Retina (tissue), 1 donor: ENCODE measurements around the gene RMND5A.

Experiments
- DNase-seq: peaks from one replicate; pipeline ENCODE4 v3.0.0-alpha.2; 2016

Gene RMND5A

DNA sequence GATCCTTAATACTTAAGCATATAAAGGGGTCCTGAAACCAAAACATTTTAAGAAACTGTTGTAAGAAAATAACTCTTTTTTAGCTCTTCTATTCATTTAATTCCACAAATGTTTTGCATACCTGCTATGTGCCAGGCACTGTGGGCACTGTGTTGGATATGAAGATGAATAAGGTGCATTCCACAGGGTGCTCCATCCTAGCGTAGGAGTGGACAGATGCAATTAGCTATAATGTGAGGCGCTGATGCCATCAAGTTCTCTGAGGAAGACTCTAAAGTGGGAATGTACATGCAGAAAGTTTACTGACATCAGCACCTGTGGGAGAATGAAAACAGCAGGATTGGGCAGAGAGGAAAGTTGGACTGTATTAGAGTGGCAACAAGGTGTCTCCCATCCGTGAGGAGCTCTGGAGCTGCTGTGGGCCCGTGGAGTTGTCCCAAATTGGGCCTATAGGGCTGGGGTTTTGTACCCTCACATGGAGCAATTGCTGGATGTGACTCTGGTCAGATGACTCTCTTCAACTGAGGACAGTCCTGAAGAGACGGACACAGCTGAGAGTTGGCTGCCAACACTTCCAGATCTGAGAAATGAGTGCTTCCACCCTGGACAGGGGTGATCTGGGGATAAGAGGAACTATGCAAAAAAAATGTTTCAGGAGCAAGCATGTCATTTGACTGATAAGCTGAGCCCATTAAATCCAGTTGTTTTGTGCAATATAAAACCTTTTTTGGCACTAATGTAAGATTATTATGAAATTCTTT, 48.3 kb downstream of the RMND5A start:
- no peak for DNase-seq

DNA sequence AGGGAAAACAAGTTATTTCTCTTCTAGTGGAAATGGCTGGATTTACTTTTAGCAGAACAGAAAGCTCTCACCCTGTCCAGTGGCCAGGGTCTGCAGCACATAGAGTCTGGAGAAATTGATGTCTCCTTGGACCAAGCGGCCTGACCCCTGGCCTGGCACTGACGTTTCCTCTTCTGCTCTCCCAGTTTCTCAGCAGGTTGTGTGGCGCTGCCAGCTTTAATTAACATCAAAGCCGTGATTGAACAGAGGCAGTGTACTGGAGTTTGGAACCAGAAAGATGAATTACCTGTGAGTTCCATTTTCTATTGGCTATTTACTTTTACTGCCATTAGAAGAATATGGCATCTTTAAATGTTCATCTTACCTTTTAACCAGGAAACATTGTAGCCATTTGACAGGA, 49.7 kb downstream of the RMND5A start:
- peak; percentile 49 for DNase-seq

- no peak for DNase-seq
These were observed 50.8 kb downstream of the RMND5A start for GRCh38 chr2:86770816-86771301.

DNA sequence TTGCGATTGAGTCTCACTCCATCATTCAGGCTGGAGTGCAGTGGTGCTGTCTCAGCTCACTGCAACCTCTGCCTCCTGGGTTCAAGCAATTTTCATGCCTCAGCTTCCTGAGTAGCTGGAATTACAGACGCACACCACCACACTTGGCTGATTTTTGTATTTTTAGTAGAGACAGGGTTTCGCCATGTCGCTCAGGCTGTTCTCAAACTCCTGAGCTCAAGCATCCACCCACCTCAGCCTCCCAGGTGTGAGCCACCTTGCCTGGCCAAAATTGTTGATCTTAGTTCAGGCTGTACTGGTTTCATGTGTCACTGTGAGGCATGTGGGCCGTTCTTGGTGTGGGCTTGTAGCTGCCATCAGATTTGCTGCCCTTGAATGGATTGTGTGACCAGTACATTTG, 52.5 kb downstream of the RMND5A start:
- DNase-seq: no peak

GRCh38 chr2:86774862-86775261, 54.8 kb downstream of the RMND5A start:
- no peak for DNase-seq

GRCh38 chr2:86775338-86775737, 55.2 kb downstream of the RMND5A start:
- DNase-seq: no peak

DNA sequence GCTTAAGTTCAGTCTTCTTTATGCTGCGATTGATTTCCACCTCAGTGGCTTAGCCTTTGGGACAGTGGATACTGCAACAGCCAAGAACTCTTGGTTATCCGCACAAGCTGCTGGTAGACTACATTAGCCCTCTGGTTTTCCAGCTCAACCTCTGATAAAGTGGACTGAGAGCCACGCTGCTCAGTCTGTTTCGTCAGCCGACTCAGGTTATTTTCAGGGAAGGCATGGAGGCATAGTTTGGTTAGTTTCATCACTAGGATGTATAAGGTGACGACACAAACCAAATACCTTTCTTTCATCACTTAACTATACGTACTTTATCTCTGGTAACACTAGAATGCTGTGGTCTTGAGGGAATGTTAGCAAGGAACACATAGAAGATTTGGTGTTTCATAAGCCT, 56.4 kb downstream of the RMND5A start:
- no peak for DNase-seq

DNA sequence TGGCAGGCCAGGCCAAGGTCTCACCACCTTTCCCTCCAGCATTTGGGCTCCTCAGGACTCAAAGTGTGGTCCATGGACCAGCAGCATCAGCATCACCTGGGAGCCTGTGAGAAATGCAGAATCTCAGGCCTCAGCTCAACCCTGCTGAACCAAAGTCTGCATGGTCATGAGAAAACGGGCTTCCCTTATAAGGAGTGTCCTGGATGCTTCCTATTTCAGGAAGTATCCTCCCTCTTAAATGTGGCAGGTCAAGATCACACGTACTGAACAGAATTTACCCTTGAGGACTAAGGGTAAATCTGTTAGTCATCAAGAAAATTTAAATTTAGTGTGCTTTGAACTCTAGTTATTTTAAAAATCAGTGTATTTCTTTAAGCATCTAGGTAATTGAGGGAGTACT, 58.9 kb downstream of the RMND5A start:
- DNase-seq: no peak

DNA sequence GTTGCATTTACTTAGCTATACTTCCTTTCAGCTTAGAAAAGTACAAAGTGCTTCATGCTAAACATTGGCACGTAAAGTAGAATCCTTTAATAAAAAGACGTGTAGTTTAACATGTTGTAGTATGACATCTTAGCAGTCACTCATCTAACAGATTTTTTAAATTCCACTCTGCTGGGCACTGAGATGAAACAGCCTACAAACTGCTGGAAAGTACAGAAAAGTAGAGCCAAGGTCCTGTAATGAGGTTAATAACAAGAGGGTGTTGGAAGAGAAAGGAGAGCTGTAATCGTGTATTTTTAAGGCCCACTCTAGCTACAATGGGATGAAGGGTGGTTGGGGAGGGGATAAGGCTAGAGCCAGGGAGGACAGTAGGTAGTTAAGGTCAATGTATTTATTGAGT, 59.9 kb downstream of the RMND5A start:
- DNase-seq: no peak

GRCh38 chr2:86781363-86781762, 61.3 kb downstream of the RMND5A start:
- DNase-seq: no peak

- DNase-seq: no peak
These were observed 62.7 kb downstream of the RMND5A start for GRCh38 chr2:86782748-86783147.

GRCh38 chr2:86783615-86784339, 63.7 kb downstream of the RMND5A start:
- no peak for DNase-seq

GRCh38 chr2:86785456-86785855, 65.4 kb downstream of the RMND5A start:
- DNase-seq: no peak

DNA sequence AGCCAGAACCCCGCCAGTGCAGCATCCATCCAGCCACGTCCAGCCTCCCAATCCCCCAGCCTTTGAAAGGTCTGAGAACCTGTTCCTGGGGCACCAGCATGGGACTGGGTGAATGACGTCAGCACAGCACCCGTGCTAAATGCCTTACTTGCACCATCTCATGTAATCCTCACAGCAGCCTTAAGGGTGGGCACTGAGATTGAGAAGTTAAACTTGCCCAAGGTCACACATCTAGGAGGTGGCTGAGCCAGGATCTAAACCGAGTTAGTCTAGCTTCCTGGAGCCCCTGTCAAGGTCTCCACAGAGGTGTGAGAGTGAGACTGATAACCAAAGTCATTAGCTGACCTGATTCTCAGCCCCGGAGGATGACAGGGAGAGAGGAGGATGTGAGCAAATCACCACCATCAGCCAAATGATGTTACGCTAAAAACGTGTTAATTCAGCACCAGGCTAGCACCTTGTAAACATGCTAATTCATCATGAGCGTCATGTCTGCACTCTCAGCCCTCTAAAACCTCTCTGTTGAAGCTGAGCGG, 66.0 kb downstream of the RMND5A start:
- DNase-seq: no peak

DNA sequence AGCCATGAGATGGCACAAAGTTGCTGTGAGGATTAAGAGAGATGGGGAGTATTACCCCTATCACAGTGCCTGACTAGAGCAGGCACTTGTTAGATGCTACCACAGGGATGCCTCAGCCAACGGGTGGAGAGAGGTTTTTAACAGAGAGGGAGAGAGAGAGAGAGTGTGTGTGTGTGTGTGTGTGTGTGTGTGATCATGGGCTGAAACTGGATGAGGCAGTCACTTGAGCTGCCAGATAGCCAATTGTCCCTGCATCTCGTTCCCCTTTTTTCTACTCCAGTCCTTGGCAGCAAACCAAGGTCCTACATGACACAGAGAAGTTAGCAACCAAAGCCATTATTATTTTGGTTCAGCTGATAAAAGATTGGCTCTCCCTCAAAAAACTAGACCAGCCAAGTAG, 67.6 kb downstream of the RMND5A start:
- DNase-seq: peak; percentile 15

DNA sequence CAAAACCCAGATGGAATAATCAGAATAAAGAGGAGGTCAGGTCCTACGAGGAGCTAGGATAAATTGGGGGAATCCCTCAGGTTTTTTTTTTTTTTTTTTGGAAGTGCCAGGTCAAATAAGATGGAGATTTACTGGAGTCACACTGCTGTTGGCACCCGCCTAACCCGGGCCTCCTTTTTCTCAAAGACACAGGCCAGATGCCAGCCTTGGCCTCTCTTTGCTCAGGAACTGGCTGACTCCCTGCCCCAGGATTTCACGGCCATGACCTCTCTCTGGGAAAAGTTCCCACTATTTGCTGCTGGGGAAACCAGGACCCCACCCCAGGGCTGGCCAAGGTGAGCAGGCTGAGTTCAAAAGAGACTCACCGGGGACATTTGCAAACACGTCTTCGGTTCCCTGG, 68.1 kb downstream of the RMND5A start:
- DNase-seq: no peak

DNA sequence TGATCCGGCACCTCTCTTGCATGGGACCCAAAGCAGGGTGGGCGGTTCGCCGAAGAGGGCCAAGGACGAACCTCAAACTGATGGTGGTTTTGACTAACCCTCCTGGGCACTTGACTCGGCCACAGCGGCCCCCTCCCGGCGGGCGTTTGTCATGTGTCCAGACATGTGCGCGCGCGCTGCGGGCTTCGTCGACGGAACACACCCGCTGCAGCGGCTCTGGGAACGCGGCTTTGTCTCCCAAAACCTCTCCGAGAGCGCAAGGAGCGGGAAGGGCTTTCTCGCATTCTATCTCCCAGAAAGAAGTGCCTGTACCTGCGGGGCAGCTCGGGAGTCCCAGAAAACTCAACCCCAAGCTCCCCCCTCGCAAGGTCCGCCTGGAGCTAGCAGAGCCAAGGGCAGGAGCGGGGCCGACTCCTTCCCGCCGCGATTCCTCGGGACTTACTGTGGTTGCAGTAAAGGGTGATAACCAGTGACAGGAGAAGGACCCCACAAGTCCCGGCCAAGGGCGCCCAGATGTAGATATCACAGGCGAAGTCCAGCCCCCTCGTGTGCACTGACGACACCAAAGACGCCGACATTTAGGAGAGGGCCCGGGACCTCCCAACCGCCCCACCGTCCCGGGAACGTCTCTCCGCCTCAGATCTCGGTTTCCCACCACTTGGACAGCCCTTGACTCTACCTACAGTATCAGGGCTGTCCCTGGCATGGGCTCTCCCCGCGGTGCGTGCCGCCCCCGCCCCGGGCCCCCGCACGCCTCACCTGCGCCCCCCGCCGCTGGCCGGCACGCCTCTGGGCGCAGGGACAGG, 69.0 kb downstream of the RMND5A start:
- DNase-seq: peak; percentile 80

GRCh38 chr2:86789687-86790133, 69.6 kb downstream of the RMND5A start:
- peak; percentile 61 for DNase-seq

DNA sequence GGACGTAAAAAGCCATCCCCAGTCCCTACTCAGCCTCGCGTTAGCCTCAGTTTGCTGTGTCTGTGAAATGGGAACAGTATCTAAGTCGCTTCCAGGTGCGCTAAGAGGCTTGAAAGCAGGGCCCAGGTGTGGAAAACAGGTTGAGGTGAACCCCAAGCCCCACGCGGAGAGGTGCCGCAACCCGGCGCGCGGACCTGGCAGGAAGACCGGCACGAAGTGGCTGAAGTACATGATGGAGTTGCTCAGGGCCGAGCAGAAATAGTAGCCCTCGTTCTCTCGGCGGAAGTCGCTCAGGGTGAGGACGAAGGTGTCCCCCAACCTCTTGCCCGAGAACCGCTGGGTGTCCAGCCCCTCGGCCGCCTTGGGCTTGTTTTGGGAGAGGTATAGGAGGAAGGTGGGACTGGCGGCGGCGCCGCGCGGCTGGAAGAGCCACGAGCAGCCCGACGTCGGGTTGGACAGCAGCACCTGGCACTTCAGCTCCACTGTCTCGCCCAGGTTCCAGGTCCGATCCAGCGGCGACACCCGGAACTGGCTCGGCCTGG, 70.1 kb downstream of the RMND5A start:
- peak; percentile 60 for DNase-seq

- DNase-seq: peak; percentile 64
These were observed 70.8 kb downstream of the RMND5A start, which contains the start of gene CD8A for GRCh38 chr2:86790676-86791572. Gene CD8A, minus strand, starts transcription at chr2:86790913. Its CDS starts 88 bp downstream, at chr2:86790825.

- DNase-seq: no peak
These were observed 71.5 kb downstream of the RMND5A start for GRCh38 chr2:86791573-86791972.

GRCh38 chr2:86793752-86794151, 73.7 kb downstream of the RMND5A start:
- DNase-seq: no peak
